HepG2 (cell line): ENCODE results near the gene HLCS. TPM values are rescaled to one million over a fixed set of nuclear protein-coding genes. Genes with fewer than 3 reads are reported as not detected.

ENCODE experiments used
- ATAC-seq: fragments of 200-7000 bp; cut with Tn5 transposase; 3 replicates; pipeline ENCODE4 v1.9.1; 2020; ENCODE audit warnings: mild to moderate bottlenecking, moderate library complexity
- BruUV-seq: library from RNA; stranded (reverse); fragments of 400-500 nt; replicated peaks from 2 replicates; lab custom pipeline; 2021; lab: Mats Ljungman, UMichigan
- CTCF ChIA-PET: fragments of 300-600 bp; formaldehyde crosslinking; extraction: SDS; loops from one replicate; lab custom pipeline; 2021; ENCODE audit warnings: low total read pairs, inconsistent platforms, low intra/inter-chr PET ratio; lab: Yijun Ruan, JAX
- POLR2A ChIA-PET: fragments of 350-600 bp; sonication (Branson Sonifier 250); formaldehyde crosslinking; loops from one replicate; lab custom pipeline; 2020; ENCODE audit warnings: antibody characterized with exemption, inconsistent platforms; lab: Yijun Ruan, JAX
- DNase-seq: peaks from one replicate; pipeline ENCODE4 v3.0.0-alpha.2; 2015; ENCODE audit warnings: low spot score
- FAIRE-seq: peaks from 3 replicates; lab custom pipeline; 2011; peaks lifted over from hg19 to GRCh38; lab: Jason Lieb, UNC
- H2AFZ ChIP-seq: one replicate; pipeline ENCODE4 v1.6.1; 2011; ENCODE audit warnings: low read length, inconsistent platforms
- H3K27ac ChIP-seq: fragments of 300-600 bp; 3 replicates; pipeline ENCODE4 v1.8.0; 2011; ENCODE audit warnings: mixed run types, mild to moderate bottlenecking, mixed read lengths, low read length, inconsistent platforms; ENCODE audit not compliant: insufficient read depth; ENCODE audit errors: extremely low read length
- H3K27me3 ChIP-seq, 2 experiments: fragments of 200-600 bp in 1 of 2; 2 replicates in 1 of 2; 3 replicates in 1 of 2; pipeline versions ENCODE4 v1.6.0 to v1.8.0; 2011; ENCODE audit warnings: low read length in 2 of 2, mild to moderate bottlenecking in 2 of 2, moderate library complexity in 2 of 2, inconsistent platforms in 1 of 2; ENCODE audit not compliant: insufficient read depth in 2 of 2, control insufficient read depth in 1 of 2
- H3K36me3 ChIP-seq, 2 experiments: fragments of 200-600 bp in 1 of 2; replicated peaks in 1 of 2; 2 replicates in 1 of 2; 3 replicates in 1 of 2; pipeline versions ENCODE4 v1.5.1 to v1.8.0; 2011; ENCODE audit warnings: low read length in 2 of 2, inconsistent platforms in 1 of 2; ENCODE audit not compliant: insufficient read depth in 2 of 2, control insufficient read depth in 1 of 2
- H3K4me1 ChIP-seq: 2 replicates; pipeline ENCODE4 v1.5.1; 2012; ENCODE audit warnings: low read length, inconsistent platforms; ENCODE audit not compliant: insufficient read depth
- H3K4me2 ChIP-seq: 2 replicates; pipeline ENCODE4 v1.6.0; 2011; ENCODE audit warnings: low read depth, low read length, inconsistent platforms
- H3K4me3 ChIP-seq, 3 experiments: fragments of 200-600 bp in 1 of 3; sonication (generic), shearing (Covaris generic) in 1 of 3; replicated peaks in 1 of 3; 2 replicates each; pipeline ENCODE4 v1.5.1; 2011 to 2016; ENCODE audit warnings: low read length in 3 of 3, inconsistent platforms in 2 of 3, low read depth in 2 of 3, mild to moderate bottlenecking in 2 of 3, control low read depth in 1 of 3, mixed read lengths in 1 of 3; ENCODE audit not compliant: insufficient read depth in 1 of 3
- H3K79me2 ChIP-seq: one replicate; pipeline ENCODE4 v1.6.1; 2011; ENCODE audit warnings: low read length, inconsistent platforms; ENCODE audit not compliant: insufficient read depth
- H3K9ac ChIP-seq: 2 replicates; pipeline ENCODE4 v1.6.0; 2011; ENCODE audit warnings: mild to moderate bottlenecking, low read depth, low read length, inconsistent platforms; ENCODE audit not compliant: insufficient read depth
- H3K9me3 ChIP-seq: 2 replicates; pipeline ENCODE4 v1.5.1; 2012; ENCODE audit warnings: mild to moderate bottlenecking, low read length
- H4K20me1 ChIP-seq: 2 replicates; pipeline ENCODE4 v1.6.0; 2011; ENCODE audit warnings: inconsistent platforms, mild to moderate bottlenecking, low read length, moderate library complexity; ENCODE audit not compliant: insufficient read depth
- AGO2 ChIP-seq: fragments of 200-400 bp; formaldehyde crosslinking; optimal IDR thresholded peaks from 2 replicates; pipeline ENCODE3; 2017; ENCODE audit warnings: mild to moderate bottlenecking, low read depth, low read length, moderate library complexity
- ATF7-NPFF ChIP-seq: sonication (generic); formaldehyde crosslinking; IDR thresholded peaks from 2 replicates; pipeline ENCODE4 v1.8.1; 2023; ENCODE audit warnings: mild to moderate bottlenecking, low read depth, missing genetic modification reagents, moderate library complexity
- HMG20A ChIP-seq: IDR thresholded peaks from 2 replicates; pipeline ENCODE4 v1.6.1; 2016; ENCODE audit warnings: borderline replicate concordance
- MAZ ChIP-seq, 2 experiments: sonication (generic) in 1 of 2; formaldehyde crosslinking in 1 of 2; IDR thresholded peaks; 2 replicates each; pipeline versions ENCODE4 v1.5.0 to v1.6.1; 2012 to 2020; ENCODE audit warnings: low read depth in 2 of 2, mild to moderate bottlenecking in 2 of 2, borderline replicate concordance in 1 of 2, improper control_type of control experiment in 1 of 2, low read length in 1 of 2, missing genetic modification reagents in 1 of 2, moderate library complexity in 1 of 2
- RBM22 ChIP-seq: fragments of 200-400 bp; formaldehyde crosslinking; optimal IDR thresholded peaks from 2 replicates; pipeline ENCODE3; 2017; ENCODE audit warnings: mild to moderate bottlenecking, low read length, moderate library complexity
- ZNF432 ChIP-seq: sonication (generic); formaldehyde crosslinking; IDR thresholded peaks from 2 replicates; pipeline ENCODE4 v1.5.0; 2020; ENCODE audit warnings: missing genetic modification reagents, mild to moderate bottlenecking, borderline replicate concordance
- ZNF607 ChIP-seq: sonication (generic); formaldehyde crosslinking; IDR thresholded peaks from 2 replicates; pipeline ENCODE4 v1.5.1; 2020; ENCODE audit warnings: missing genetic modification reagents, mild to moderate bottlenecking, borderline replicate concordance
- WGBS: methylation state at CpG from one replicate; pipeline ENCODE4 v1.1.6; 2017; ENCODE audit warnings: low lambda C conversion rate; 5-methylcytosine and 5-hydroxymethylcytosine counted together
- in situ Hi-C: cut with HindIII; loops from 2 replicates; pipeline ENCODE4 v1.10.0; 2017; ENCODE audit warnings: low pct_unique_long_range_greater_than_20kb; ENCODE audit not compliant: extremely low pct_ligation_motif_present
- intact Hi-C: fragments of 100-400 bp; cut with micrococcal nuclease; formaldehyde crosslinking; loops from one replicate; pipeline ENCODE4 v1.10.0; 2022; ENCODE audit not compliant: unreplicated experiment
- polyA plus RNA-seq, 8 experiments: library from polyadenylated mRNA; depleted of rRNA in 3 of 8; stranded (reverse) in 7 of 8; unstranded in 1 of 8; fragments of >200 nt; fragmentation: Illumina TruSeq in 4 of 8; extraction: Trizol in 4 of 8; gene quantifications; 2 replicates each; pipeline versions ENCODE4 v1.2.1 to v1.2.3, GENCODE V29; 2011 to 2016; ENCODE audit warnings: low read depth in 4 of 8, missing spikeins in 1 of 8, mixed read lengths in 1 of 8; ENCODE audit not compliant: insufficient read depth in 1 of 8
- total RNA-seq, 5 experiments: library from RNA; depleted of rRNA; stranded (reverse); fragments of >200 nt; fragmentation: Illumina TruSeq; extraction: Trizol; gene quantifications; 2 replicates each; pipeline ENCODE4 v1.2.3, GENCODE V29; 2016; ENCODE audit warnings: low read depth in 1 of 5

Gene HLCS
- total and polyA plus RNA-seq, 2 of the 13 experiments (the other 11 are each of a cell fraction or from before 2014, with no cell fraction given), result 7.9 to 12.3 TPM

DNA sequence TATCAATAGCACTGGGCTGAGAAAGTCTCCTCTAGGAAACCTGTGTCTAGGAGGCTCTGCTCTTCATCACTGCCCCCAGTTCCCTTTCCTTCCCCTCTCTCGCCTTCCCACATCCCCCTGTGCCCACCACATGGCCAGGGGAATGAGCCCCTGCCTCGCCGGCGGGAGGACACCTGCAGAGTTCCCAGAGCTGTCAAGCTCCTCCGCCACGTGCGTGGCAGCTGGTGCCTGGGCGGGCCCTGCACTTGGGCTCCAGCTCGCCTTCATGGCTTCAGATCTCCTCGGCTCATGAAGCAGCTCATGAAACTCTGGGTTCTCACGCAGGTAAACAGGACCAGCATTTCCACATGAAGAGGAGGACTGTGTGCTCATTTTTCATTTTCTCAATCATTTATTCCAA is 204.8 kb downstream of the HLCS start:
- TF ChIP-seq ZNF432 (CRISPR knock-in tag) (no peak), ZNF607 (CRISPR knock-in tag) (no peak), MAZ (IDR thresholded peaks at IDR 0.05; ENCODE audit: borderline replicate concordance, low read depth, low read length) (no peak), MAZ (CRISPR knock-in tag; IDR thresholded peaks at IDR 0.05; ENCODE audit: low read depth) (no peak), AGO2 (no peak)
- FAIRE-seq, result no peak
- POLR2A ChIA-PET, result no interaction called here

DNA sequence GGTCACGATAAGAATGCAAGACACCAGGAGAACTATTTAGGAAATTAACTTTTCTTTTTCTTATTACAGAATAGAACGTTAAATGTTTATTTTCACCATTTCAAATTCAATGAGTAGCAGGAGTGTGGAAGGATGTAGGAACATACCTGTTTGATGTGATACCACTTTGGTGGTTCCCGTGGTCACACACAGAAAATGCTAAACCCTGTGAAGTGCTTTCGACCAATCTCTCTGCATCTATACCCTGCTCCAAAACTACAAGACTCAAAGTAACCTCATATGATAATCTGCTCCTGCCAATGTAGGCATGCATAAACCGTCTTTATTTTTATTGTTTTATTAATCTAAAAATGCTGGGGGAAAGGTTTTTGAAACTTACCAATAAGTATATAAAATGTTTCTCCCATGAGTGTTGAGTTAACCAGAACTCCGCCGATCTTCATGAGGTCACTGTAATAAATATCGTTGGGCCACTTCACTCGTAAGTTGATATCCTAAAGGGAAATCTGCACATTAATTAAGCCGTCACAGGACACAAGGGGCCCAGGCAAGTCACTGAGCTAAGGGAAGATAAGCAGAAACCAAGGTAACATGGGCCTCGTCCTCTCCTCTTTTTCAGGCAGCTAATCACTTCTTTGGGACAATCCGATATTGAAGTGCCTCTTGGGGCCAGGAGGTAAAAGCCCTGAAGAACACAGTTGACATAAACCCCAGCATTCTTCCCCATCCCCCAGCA is 207.0 kb downstream of the HLCS start:
- Histone ChIP-seq H3K9me3 (no peaks in the 10 kb centered on the region), H3K4me3 (no peak overlapping the region), H3K36me3 (no peaks in the 10 kb centered on the region), H3K9ac (no peak overlapping the region), H3K4me2 (no peak overlapping the region), H2AFZ (no peak overlapping the region), H3K79me2 (no peaks in the 10 kb centered on the region), H3K27me3 (no peaks in the 10 kb centered on the region), H3K27ac (no peak overlapping the region), H3K4me1 (no peaks in the 10 kb centered on the region)
- WGBS, result 86% methylated on average over 11 of the region's 12 CpGs
- BruUV-seq, result no TSS peak
- no peak for ATAC-seq
- no peak for DNase-seq
- no peak for FAIRE-seq
- POLR2A ChIA-PET, result no interaction called here
- TF ChIP-seq RBM22 (no peak), HMG20A (CRISPR knock-in tag) (no peak), ATF7-NPFF (CRISPR knock-in tag) (no peak)
- TF ChIP-seq, all 625 proteins: peak for 0
- in situ Hi-C loops (no loop called here), intact Hi-C loops (no loop called here)
- H4K20me1 ChIP-seq, result no peaks in the 10 kb centered on the region
- CTCF ChIA-PET, result no interaction called here

More for the DNA sequence above, 204.8 kb downstream of the HLCS start:
- DNase-seq (no peak), ATAC-seq (no peak)
- intact Hi-C loops (no loop called here), in situ Hi-C loops (no loop called here)
- Histone ChIP-seq H4K20me1 (no peaks in the 10 kb centered on the region), H3K9me3 (no peaks in the 10 kb centered on the region), H3K27me3 (no peaks in the 10 kb centered on the region), H3K4me3 (no peak overlapping the region), H2AFZ (no peak overlapping the region), H3K9ac (no peak overlapping the region), H3K36me3 (peaks cover 0 to 1% of the 10 kb centered on the region in 2 experiments; a peak in 1 of 5 replicates), H3K4me1 (no peaks in the 10 kb centered on the region), H3K79me2 (no peaks in the 10 kb centered on the region), H3K27ac (no peak overlapping the region), H3K4me2 (no peak overlapping the region)
- no TSS peak for BruUV-seq
- 100% methylated on average over 10 of the region's 11 CpGs for WGBS
- CTCF ChIA-PET, result no interaction called here
